Psoas muscle (tissue), 8 donors: ENCODE data around the gene PRSS37. TPM values are rescaled to one million over a fixed set of nuclear protein-coding genes. Genes with fewer than 3 reads are reported as not detected.

ENCODE experiments used
- ATAC-seq, 4 donors: fragments of 200-7000 bp; cut with Tn5 transposase; one replicate each; pipeline ENCODE4 v1.9.1; 2020; ENCODE audit warnings: moderate library complexity in 3 of 4, mild to moderate bottlenecking in 2 of 4
- DNase-seq, 2 donors: peaks; one replicate each; pipeline ENCODE4 v3.0.0-alpha.2; 2020
- H3K27ac ChIP-seq: fragments of 200-600 bp; one replicate; pipeline ENCODE4 v1.8.0; 2022
- H3K27me3 ChIP-seq, 3 donors: fragments of 200-600 bp in 1 of 3; one replicate each; pipeline versions ENCODE4 v1.6.1 to v1.8.0; 2013 to 2022; ENCODE audit warnings: low read length in 2 of 3, mild to moderate bottlenecking in 2 of 3, moderate library complexity in 1 of 3; ENCODE audit not compliant: insufficient read depth in 3 of 3
- H3K36me3 ChIP-seq, 2 donors: fragments of 200-600 bp in 1 of 2; one replicate each; pipeline versions ENCODE4 v1.6.1 to v1.8.0; 2013 to 2022; ENCODE audit warnings: low read depth in 1 of 2, mild to moderate bottlenecking in 1 of 2, moderate library complexity in 1 of 2; ENCODE audit not compliant: insufficient read depth in 1 of 2
- H3K4me1 ChIP-seq: fragments of 200-600 bp; one replicate; pipeline ENCODE4 v1.8.0; 2022
- H3K4me3 ChIP-seq: fragments of 200-600 bp; one replicate; pipeline ENCODE4 v1.8.0; 2022; ENCODE audit warnings: mild to moderate bottlenecking
- H3K9me3 ChIP-seq: fragments of 200-600 bp; one replicate; pipeline ENCODE4 v1.8.0; 2022
- WGBS, 3 donors: extraction: QIAGEN DNeasy Blood & Tissue Kit; methylation state at CpG; one replicate each; pipeline versions ENCODE4 v1.1.6 to v1.1.7; 2013; 5-methylcytosine and 5-hydroxymethylcytosine counted together
- intact Hi-C, 2 donors: fragments of 100-400 bp; cut with DNase I; formaldehyde crosslinking; loops; one replicate each; pipeline versions ENCODE4 v1.11.0 to v1.14.2; 2022
- polyA plus RNA-seq, 3 donors: library from polyadenylated mRNA; stranded (reverse); fragments of 200-250 nt; gene quantifications; one replicate each; pipeline ENCODE4 v1.2.3, GENCODE V29; 2013
- total RNA-seq, 4 donors: library from RNA; stranded (reverse); fragmentation: NEBNext Ultra II Directional in 2 of 4; extraction: Animal tissue kit (Norgen Biotek cat#: 25700) in 2 of 4; gene quantifications; one replicate each; pipeline versions ENCODE4 v1.2.1 to v1.2.4, GENCODE V29; 2021 to 2023
- TF ChIP-seq, protein P1 (sequence below): fragments of 200-600 bp; IDR thresholded peaks from one replicate; pipeline ENCODE4 v1.8.0; 2022; ENCODE audit warnings: antibody characterized with exemption
- donor health status: healthy with polysubstance abuse.
- donor health status: DM: no; HTN: no; CAD: no; lungs with moderate emphysema.
- donor health status: Bipolar disorder and iron deficiency.
- donor health status: healthy.
- donor health status: DM: yes; HTN: yes; CAD: no.
- donor health status: DM: no; HTN: no; CAD: no.
- donor health status: DM: no; HTN: no; CAD: no.
- donor health status: DM: yes; HTN: yes; CAD: no.

Gene PRSS37
- total and polyA plus RNA-seq, 7 donors, result not detected

- H3K36me3 ChIP-seq, result no peaks in the 10 kb centered on the region
- WGBS, 3 donors, result 85 to 86% (median 86%) methylated on average over 3 of the region's 3 CpGs
- intact Hi-C loops, result no loop called here
- H3K4me3 ChIP-seq, result no peak overlapping the region
- DNase-seq (no peak), ATAC-seq (no peak)
- H3K9me3 ChIP-seq, result peaks cover 3% of the 10 kb centered on the region
- H3K27me3 ChIP-seq, result no peaks in the 10 kb centered on the region
- TF ChIP-seq, protein P1, sequence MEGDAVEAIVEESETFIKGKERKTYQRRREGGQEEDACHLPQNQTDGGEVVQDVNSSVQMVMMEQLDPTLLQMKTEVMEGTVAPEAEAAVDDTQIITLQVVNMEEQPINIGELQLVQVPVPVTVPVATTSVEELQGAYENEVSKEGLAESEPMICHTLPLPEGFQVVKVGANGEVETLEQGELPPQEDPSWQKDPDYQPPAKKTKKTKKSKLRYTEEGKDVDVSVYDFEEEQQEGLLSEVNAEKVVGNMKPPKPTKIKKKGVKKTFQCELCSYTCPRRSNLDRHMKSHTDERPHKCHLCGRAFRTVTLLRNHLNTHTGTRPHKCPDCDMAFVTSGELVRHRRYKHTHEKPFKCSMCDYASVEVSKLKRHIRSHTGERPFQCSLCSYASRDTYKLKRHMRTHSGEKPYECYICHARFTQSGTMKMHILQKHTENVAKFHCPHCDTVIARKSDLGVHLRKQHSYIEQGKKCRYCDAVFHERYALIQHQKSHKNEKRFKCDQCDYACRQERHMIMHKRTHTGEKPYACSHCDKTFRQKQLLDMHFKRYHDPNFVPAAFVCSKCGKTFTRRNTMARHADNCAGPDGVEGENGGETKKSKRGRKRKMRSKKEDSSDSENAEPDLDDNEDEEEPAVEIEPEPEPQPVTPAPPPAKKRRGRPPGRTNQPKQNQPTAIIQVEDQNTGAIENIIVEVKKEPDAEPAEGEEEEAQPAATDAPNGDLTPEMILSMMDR, result no peak
- no peaks in the 10 kb centered on the region for H3K4me1 ChIP-seq
- H3K27ac ChIP-seq, result no peak overlapping the region
These were observed 36.1 kb upstream of the PRSS37 start for GRCh38 chr7:141877365-141877764.

DNA sequence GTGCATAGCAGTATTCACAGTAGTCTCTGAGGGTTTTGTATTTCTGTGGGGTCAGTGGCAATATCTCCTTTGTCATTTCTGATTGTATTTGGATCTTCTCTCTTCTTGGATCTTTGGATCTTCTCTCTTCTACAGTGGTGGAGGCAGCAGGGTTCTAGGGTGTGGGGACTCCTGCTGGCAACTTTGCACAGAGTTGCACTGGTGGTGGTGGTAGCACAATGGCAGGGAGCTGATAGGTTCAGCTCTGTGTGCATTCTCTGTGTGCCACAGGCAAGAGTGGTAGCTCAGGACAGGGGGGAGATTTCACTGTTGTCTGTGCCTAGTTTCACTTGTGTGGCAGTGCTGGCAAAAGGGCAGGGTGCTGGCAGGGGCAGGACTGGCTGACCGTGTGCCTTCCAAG lies 35.1 kb upstream of the PRSS37 start:
- H3K27ac ChIP-seq, result no peak overlapping the region
- no peaks in the 10 kb centered on the region for H3K36me3 ChIP-seq
- intact Hi-C loops, result no loop called here

DNA sequence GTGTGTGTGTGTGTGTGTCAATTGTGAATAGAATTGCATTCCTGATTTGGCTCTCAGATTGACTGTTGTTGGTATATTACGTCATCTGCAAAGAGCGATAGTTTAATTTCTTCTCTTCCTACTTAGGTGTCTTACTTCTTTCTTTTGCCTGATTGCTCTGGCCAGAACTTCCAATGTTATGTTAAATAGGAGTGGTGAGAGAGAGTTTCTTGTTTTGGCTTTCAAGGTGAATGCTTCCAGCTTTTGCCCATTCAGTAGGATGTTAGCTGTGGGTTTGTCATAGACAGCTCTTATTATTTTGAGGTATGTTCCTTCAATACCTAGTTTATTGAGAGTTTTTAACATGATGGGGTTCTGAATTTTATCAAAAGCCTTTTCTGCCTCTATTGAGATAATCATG lies 34.2 kb upstream of the PRSS37 start:
- intact Hi-C loops, result no loop called here

More for the DNA sequence above, 35.1 kb upstream of the PRSS37 start:
- no peaks in the 10 kb centered on the region for H3K27me3 ChIP-seq
- H3K9me3 ChIP-seq, result peaks cover 3% of the 10 kb centered on the region
- 78 to 82% (median 79%) methylated on average over 1 of the region's 1 CpG for WGBS, 3 donors
- H3K4me3 ChIP-seq, result no peak overlapping the region
- TF ChIP-seq, protein P1, result no peak
- ATAC-seq, result no peak
- no peaks in the 10 kb centered on the region for H3K4me1 ChIP-seq
- no peak for DNase-seq

GRCh38 chr7:141874787-141875186 lies 33.5 kb upstream of the PRSS37 start:
- ATAC-seq (no peak), DNase-seq (no peak)
- Histone ChIP-seq H3K36me3 (no peaks in the 10 kb centered on the region), H3K4me3 (no peak overlapping the region), H3K9me3 (peaks cover 3% of the 10 kb centered on the region), H3K27ac (no peak overlapping the region), H3K27me3 (no peaks in the 10 kb centered on the region), H3K4me1 (no peaks in the 10 kb centered on the region)
- TF ChIP-seq, protein P1, result no peak
- WGBS, 3 donors, result 59 to 69% (median 67%) methylated on average over 3 of the region's 3 CpGs
- intact Hi-C loops, result no loop called here

More for the DNA sequence above, 34.2 kb upstream of the PRSS37 start:
- no peaks in the 10 kb centered on the region for H3K27me3 ChIP-seq
- no peaks in the 10 kb centered on the region for H3K4me1 ChIP-seq
- H3K4me3 ChIP-seq, result no peak overlapping the region
- 84 to 94% (median 93%) methylated on average over 2 of the region's 2 CpGs for WGBS, 3 donors
- TF ChIP-seq, protein P1, result no peak
- H3K27ac ChIP-seq, result no peak overlapping the region
- H3K36me3 ChIP-seq, result no peaks in the 10 kb centered on the region
- peaks cover 3% of the 10 kb centered on the region for H3K9me3 ChIP-seq
- ATAC-seq (no peak), DNase-seq (no peak)

GRCh38 chr7:141872931-141873330 lies 31.6 kb upstream of the PRSS37 start:
- no peak overlapping the region for H3K27ac ChIP-seq
- WGBS, 3 donors, result 87 to 93% (median 88%) methylated on average over 3 of the region's 3 CpGs
- no peak for DNase-seq
- H3K9me3 ChIP-seq, result peaks cover 3% of the 10 kb centered on the region
- intact Hi-C loops, result no loop called here
- no peak overlapping the region for H3K4me3 ChIP-seq
- no peaks in the 10 kb centered on the region for H3K36me3 ChIP-seq
- no peak for ATAC-seq
- TF ChIP-seq, protein P1, result no peak
- no peaks in the 10 kb centered on the region for H3K4me1 ChIP-seq
- no peaks in the 10 kb centered on the region for H3K27me3 ChIP-seq
